ENCODE results near the gene ACTL8. TPM values are rescaled to one million over a fixed set of nuclear protein-coding genes. Genes with fewer than 3 reads are reported as not detected.

ACTL8 gene
- total RNA-seq, 4 donors from 2014 or later = not detected

- Histone ChIP-seq H3K9me3 (peaks cover 0 to 22% (median 0%) of the 10 kb centered on the region in 4 donors), H3K36me3 (no peaks in the 10 kb centered on the region), H3K4me1 (no peaks in the 10 kb centered on the region), H3K4me3 (no peak overlapping the region), H3K27me3 (no peaks in the 10 kb centered on the region), H3K27ac (no peak overlapping the region)
- no peak for DNase-seq (ENCODE audit: low spot score in 2 of 2)
- TF ChIP-seq EP300 (IDR thresholded peaks at IDR 0.05) (no peak), CTCF (IDR thresholded peaks at IDR 0.05) (no peak), POLR2A (IDR thresholded peaks at IDR 0.05) (no peak)
- 94 to 96% methylated on average over 8 of the region's 8 CpGs for WGBS, 2 donors
Measured at GRCh38 chr1:17867470-17867869, 112.3 kb downstream of the ACTL8 start.

GRCh38 chr1:17869815-17870214 lies 114.7 kb downstream of the ACTL8 start:
- 70 to 72% methylated on average over 3 of the region's 3 CpGs for whole genome bisulfite sequencing, 2 donors
- H3K27me3 ChIP-seq = no peaks in the 10 kb centered on the region
- DNase-seq (ENCODE audit: low spot score in 2 of 2) = no peak
- H3K4me1 ChIP-seq = no peaks in the 10 kb centered on the region
- TF ChIP-seq EP300 (IDR thresholded peaks at IDR 0.05) = no peak
- TF ChIP-seq CTCF (IDR thresholded peaks at IDR 0.05) = no peak
- no peak for TF ChIP-seq POLR2A (IDR thresholded peaks at IDR 0.05)
- no peak overlapping the region for H3K27ac ChIP-seq
- H3K4me3 ChIP-seq = no peak overlapping the region
- no peaks in the 10 kb centered on the region for H3K36me3 ChIP-seq
- peaks cover 0 to 22% (median 0%) of the 10 kb centered on the region in 4 donors for H3K9me3 ChIP-seq

- Histone ChIP-seq H3K9me3 (peaks cover 0 to 22% (median 0%) of the 10 kb centered on the region in 4 donors), H3K27me3 (no peaks in the 10 kb centered on the region), H3K4me1 (no peaks in the 10 kb centered on the region), H3K27ac (no peak overlapping the region), H3K4me3 (no peak overlapping the region), H3K36me3 (no peaks in the 10 kb centered on the region)
- 85 to 87% methylated on average over 1 of the region's 1 CpG for WGBS, 2 donors
- TF ChIP-seq CTCF (IDR thresholded peaks at IDR 0.05) (no peak), POLR2A (IDR thresholded peaks at IDR 0.05) (no peak), EP300 (IDR thresholded peaks at IDR 0.05) (no peak)
- no peak for DNase-seq (ENCODE audit: low spot score in 2 of 2)
Measured at GRCh38 chr1:17870679-17871078, 115.5 kb downstream of the ACTL8 start.

GRCh38 chr1:17873007-17873675 lies 118.0 kb downstream of the ACTL8 start:
- H3K27me3 ChIP-seq = no peaks in the 10 kb centered on the region

More at GRCh38 chr1:17873007-17873675, 118.0 kb downstream of the ACTL8 start:
- Histone ChIP-seq H3K4me3 (no peak overlapping the region), H3K9me3 (peaks cover 0 to 14% (median 0%) of the 10 kb centered on the region in 4 donors), H3K36me3 (no peaks in the 10 kb centered on the region), H3K27ac (no peak overlapping the region), H3K4me1 (no peaks in the 10 kb centered on the region)
- WGBS, 2 donors = 66 to 73% methylated on average over 8 of the region's 8 CpGs
- DNase-seq (ENCODE audit: low spot score in 2 of 2) = no peak
- no peak for TF ChIP-seq POLR2A (IDR thresholded peaks at IDR 0.05)
- no peak for TF ChIP-seq EP300 (IDR thresholded peaks at IDR 0.05)
- TF ChIP-seq CTCF (IDR thresholded peaks at IDR 0.05) = no peak

Data from tibial nerve (tissue), 4 donors.